K562 (cell line): ENCODE results near the gene FGD6. TPM values are rescaled to one million over a fixed set of nuclear protein-coding genes. Genes with fewer than 3 reads are reported as not detected.

ENCODE experiments used
- ATAC-seq: fragments of 200-7000 bp; cut with Tn5 transposase; 3 replicates; pipeline ENCODE4 v1.9.1; 2020; ENCODE audit warnings: moderate library complexity
- BruUV-seq: library from RNA; stranded (reverse); fragments of 400-500 nt; replicated peaks from 2 replicates; lab custom pipeline; 2021; lab: Mats Ljungman, UMichigan
- CTCF ChIA-PET: fragments of 300-600 bp; formaldehyde crosslinking; extraction: SDS; loops from one replicate; lab custom pipeline; 2021; ENCODE audit warnings: low intra/inter-chr PET ratio; lab: Yijun Ruan, JAX
- POLR2A ChIA-PET: fragments of 300-600, 350-650 bp; sonication (Branson Sonifier 250); formaldehyde crosslinking; extraction: SDS; loops from one replicate; lab custom pipeline; 2021; ENCODE audit warnings: antibody characterized with exemption, inconsistent platforms; lab: Yijun Ruan, JAX
- DNase-seq, 4 experiments: peaks; one replicate each; pipeline versions ENCODE4 v3.0.0 to v3.0.0-alpha.2; 2011 to 2018; ENCODE audit warnings: low spot score in 3 of 4, mixed read lengths in 3 of 4; ENCODE audit errors: extremely low read depth in 1 of 4
- FAIRE-seq: peaks from 2 replicates; lab custom pipeline; 2011; peaks lifted over from hg19 to GRCh38; lab: Jason Lieb, UNC
- H2AFZ ChIP-seq: 2 replicates; pipeline ENCODE4 v1.6.0; 2011; ENCODE audit warnings: low read depth, low read length, control low read depth, inconsistent platforms
- H3K27ac ChIP-seq: fragments of 200-600 bp; 3 replicates; pipeline ENCODE4 v1.8.0; 2011; ENCODE audit warnings: low read depth, mild to moderate bottlenecking, control low read depth, inconsistent platforms, low read length, moderate library complexity, mixed read lengths; ENCODE audit errors: extremely low read depth
- H3K27me3 ChIP-seq, 2 experiments: fragments of 300-600 bp in 1 of 2; 2 replicates in 1 of 2; 3 replicates in 1 of 2; pipeline versions ENCODE4 v1.6.0 to v1.8.0; 2011; ENCODE audit warnings: inconsistent platforms in 2 of 2, low read length in 2 of 2, mild to moderate bottlenecking in 1 of 2, mixed read lengths in 1 of 2, moderate library complexity in 1 of 2; ENCODE audit not compliant: control insufficient read depth in 2 of 2, insufficient read depth in 2 of 2
- H3K36me3 ChIP-seq: fragments of 300-600 bp; 3 replicates; pipeline ENCODE4 v1.8.0; 2011; ENCODE audit warnings: mild to moderate bottlenecking, low read length, inconsistent platforms; ENCODE audit not compliant: control insufficient read depth, insufficient read depth
- H3K4me1 ChIP-seq, 2 experiments: fragments of 200-600 bp in 1 of 2; replicated peaks in 1 of 2; 2 replicates in 1 of 2; 3 replicates in 1 of 2; pipeline versions ENCODE4 v1.5.1 to v1.8.0; 2011; ENCODE audit warnings: inconsistent platforms in 2 of 2, low read length in 2 of 2, mild to moderate bottlenecking in 1 of 2, mixed read lengths in 1 of 2, moderate library complexity in 1 of 2; ENCODE audit not compliant: control insufficient read depth in 2 of 2, insufficient read depth in 2 of 2
- H3K4me2 ChIP-seq: 2 replicates; pipeline ENCODE4 v1.6.1; 2011; ENCODE audit warnings: low read length, control low read depth, inconsistent platforms, mixed read lengths; ENCODE audit not compliant: insufficient read depth
- H3K4me3 ChIP-seq: fragments of 200-600 bp; sonication (generic), shearing (Covaris generic); 2 replicates; pipeline ENCODE4 v1.5.1; 2016; ENCODE audit warnings: control low read depth, inconsistent platforms
- H3K79me2 ChIP-seq: fragments of 200-600 bp; 3 replicates; pipeline ENCODE4 v1.8.0; 2011; ENCODE audit warnings: low read length, inconsistent platforms; ENCODE audit not compliant: control insufficient read depth, insufficient read depth
- H3K9ac ChIP-seq, 2 experiments: 2 replicates each; pipeline versions ENCODE4 v1.6.0 to v1.6.1; 2011; ENCODE audit warnings: low read depth in 2 of 2, low read length in 2 of 2, control low read depth in 1 of 2, inconsistent platforms in 1 of 2, mild to moderate bottlenecking in 1 of 2, mixed read lengths in 1 of 2; ENCODE audit not compliant: insufficient read depth in 1 of 2
- H3K9me1 ChIP-seq: one replicate; pipeline ENCODE4 v1.6.0; 2011; ENCODE audit warnings: inconsistent platforms, mild to moderate bottlenecking, low read length, moderate library complexity; ENCODE audit not compliant: control insufficient read depth, insufficient read depth
- H3K9me3 ChIP-seq: replicated peaks from 2 replicates; pipeline ENCODE4 v1.5.1; 2011; ENCODE audit warnings: low read depth, low read length, inconsistent platforms; ENCODE audit not compliant: control insufficient read depth, insufficient read depth
- H4K20me1 ChIP-seq: replicated peaks from 2 replicates; pipeline ENCODE4 v1.6.1; 2011; ENCODE audit warnings: low read length, inconsistent platforms, mixed read lengths; ENCODE audit not compliant: control insufficient read depth, insufficient read depth
- GATA2 ChIP-seq: sonication (generic); formaldehyde crosslinking; IDR thresholded peaks from 2 replicates; pipeline ENCODE4 v1.4.0; 2020; ENCODE audit warnings: mild to moderate bottlenecking, missing genetic modification reagents
- JUND ChIP-seq, 2 experiments: IDR thresholded peaks; 2 replicates in 1 of 2; 3 replicates in 1 of 2; pipeline ENCODE4 v1.6.1; 2011; ENCODE audit warnings: borderline replicate concordance in 2 of 2, low read depth in 2 of 2, low read length in 2 of 2, improper control_type of control experiment in 1 of 2, missing biosample characterization in 1 of 2, missing genetic modification characterization in 1 of 2, missing genetic modification reagents in 1 of 2
- NUFIP1 ChIP-seq: fragments of 450-650 bp; IDR thresholded peaks from 2 replicates; pipeline ENCODE4 v1.6.1; 2018; ENCODE audit not compliant: partially characterized antibody
- YY1 ChIP-seq, 3 experiments: IDR thresholded peaks; 2 replicates each; pipeline ENCODE4 v1.6.1; 2011; ENCODE audit warnings: low read length in 2 of 3, mild to moderate bottlenecking in 2 of 3, moderate library complexity in 2 of 3, borderline replicate concordance in 1 of 3, control low read depth in 1 of 3, low read depth in 1 of 3; ENCODE audit not compliant: insufficient read depth in 3 of 3, insufficient replicate concordance in 2 of 3, control insufficient read depth in 1 of 3, insufficient read length in 1 of 3; ENCODE audit errors: extremely low read depth in 1 of 3
- ZNF165 ChIP-seq: fragments of 250-450 bp; sonication (Bioruptor Pico); IDR thresholded peaks from 2 replicates; pipeline ENCODE4 v1.4.0; 2020; ENCODE audit warnings: borderline replicate concordance
- WGBS: fragments of 100-300 bp; shearing (Covaris generic); methylation state at CpG from one replicate; pipeline ENCODE4 v1.1.6; 2016; ENCODE audit warnings: low coverage, mixed read lengths; ENCODE audit not compliant: insufficient coverage; ENCODE audit errors: missing lambda C conversion rate; 5-methylcytosine and 5-hydroxymethylcytosine counted together
- in situ Hi-C: fragments of 300-500 bp; cut with MboI; formaldehyde crosslinking; loops from 4 replicates; pipeline ENCODE4 v1.15.0; 2018; ENCODE audit warnings: inconsistent platforms, mixed read lengths
- intact Hi-C: fragments of 100-400 bp; cut with micrococcal nuclease; formaldehyde crosslinking; loops from 2 replicates; pipeline ENCODE4 v1.14.2; 2022
- polyA plus RNA-seq, 8 experiments: library from polyadenylated mRNA; depleted of rRNA in 4 of 8; stranded (reverse) in 5 of 8; unstranded in 3 of 8; fragments of >200 nt; fragmentation: Nextera tagmentation in 2 of 8; fragmentation: Illumina TruSeq in 1 of 8; extraction: Ambion mirVana in 2 of 8; extraction: Trizol in 1 of 8; gene quantifications; 2 replicates each; pipeline versions ENCODE4 v1.2.1 to v1.2.3, GENCODE V29; 2011 to 2014; ENCODE audit warnings: inconsistent platforms in 1 of 8, missing spikeins in 1 of 8
- total RNA-seq, 7 experiments: library from RNA; depleted of rRNA in 6 of 7; stranded (reverse); fragments of >200 nt in 6 of 7; fragmentation: Illumina TruSeq in 2 of 7; extraction: Trizol in 2 of 7; gene quantifications; 2 replicates each; pipeline versions ENCODE4 v1.2.1 to v1.2.3, GENCODE V29; 2011 to 2021; ENCODE audit warnings: low replicate concordance in 1 of 7

The FGD6 gene
- total and polyA plus RNA-seq, 9 of the 15 experiments (the other 6 are each of a cell fraction or from before 2014, with no cell fraction given): 1.5 to 11.1 (median 5.8) TPM

- FAIRE-seq (no peak), DNase-seq (no peak), ATAC-seq (no peak)
- ChIA-PET CTCF (no interaction called here), POLR2A (interaction anchor here (0.6 to 1.2 kb wide), 3 partner anchors 9 to 26 kb away, joined by 3 to 5 read pairs (median 3); partner anchors contain the start of gene FGD6)
- intact Hi-C loops (no loop called here), in situ Hi-C loops (no loop called here)
- Histone ChIP-seq H3K27ac (no peak overlapping the region), H3K36me3 (no peaks in the 10 kb centered on the region; the same call in 2 of the 3 replicates), H3K27me3 (no peaks in the 10 kb centered on the region), H3K4me2 (no peak overlapping the region), H3K79me2 (no peaks in the 10 kb centered on the region), H3K9ac (no peak overlapping the region), H3K4me3 (no peak overlapping the region), H3K9me3 (no peaks in the 10 kb centered on the region), H2AFZ (no peak overlapping the region), H3K4me1 (peaks cover 4 to 10% of the 10 kb centered on the region in 2 experiments; a peak in 4 of 5 replicates), H4K20me1 (no peaks in the 10 kb centered on the region), H3K9me1 (no peaks in the 10 kb centered on the region)
- 82% methylated on average over 1 of the region's 1 CpG for WGBS
- BruUV-seq: no TSS peak
- no peak for TF ChIP-seq GATA2 (CRISPR knock-in tag)
- TF ChIP-seq ZNF165: no peak
- TF ChIP-seq JUND (IDR thresholded peaks at IDR 0.05; ENCODE audit: borderline replicate concordance, low read depth, low read length): no peak
- TF ChIP-seq JUND (tag; IDR thresholded peaks at IDR 0.05; ENCODE audit: borderline replicate concordance, low read depth, low read length): no peak
- no peak for TF ChIP-seq NUFIP1
- TF ChIP-seq YY1 (IDR thresholded peaks at IDR 0.05; ENCODE audit: borderline replicate concordance in 1 of 3, control insufficient read depth in 1 of 3, extremely low read depth in 1 of 3, insufficient read depth in 3 of 3, insufficient read length in 1 of 3, insufficient replicate concordance in 2 of 3, low read depth in 1 of 3, low read length in 2 of 3): no peak
Observed at GRCh38 chr12:95191060-95191696, 26.1 kb downstream of the FGD6 start.
